ENCODE measurements around the gene AIFM1.

Gene AIFM1

DNA sequence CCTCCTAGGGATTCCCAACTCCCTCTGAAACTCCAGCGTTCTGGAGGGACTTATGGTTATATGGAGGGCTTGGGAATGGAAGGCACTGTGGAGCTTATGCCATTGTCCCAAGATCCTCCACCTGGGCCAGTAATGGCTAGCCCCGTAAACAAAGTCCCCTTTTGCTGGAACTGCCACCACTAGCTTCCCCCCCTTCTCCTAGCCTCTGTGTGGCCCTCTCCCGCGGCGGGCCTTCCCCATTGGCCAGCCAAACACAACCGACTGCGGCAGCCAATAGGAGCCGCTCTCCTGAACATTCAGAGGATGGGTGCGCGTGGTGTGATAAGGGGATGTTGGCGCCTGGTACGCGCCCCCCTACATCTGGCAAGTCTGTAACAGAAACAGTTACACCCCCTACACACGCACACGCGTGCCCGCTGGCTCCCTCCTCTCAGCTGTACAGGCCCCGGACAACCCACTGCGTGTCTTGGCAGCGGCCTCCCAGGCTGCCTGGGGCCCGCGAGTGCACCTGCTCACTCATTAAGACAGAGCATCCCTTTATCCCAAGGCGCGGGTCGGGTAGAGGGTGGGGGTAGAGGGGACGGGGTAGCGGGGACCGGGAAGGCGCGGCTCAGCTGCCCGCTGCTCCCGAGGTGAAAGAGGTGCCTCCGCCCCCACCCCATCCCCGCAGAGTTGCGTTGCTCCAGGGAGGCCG is 5.3 kb upstream of the AIFM1 start:
- peak; percentile 92 for DNase-seq (ENCODE audit: low spot score)

DNA sequence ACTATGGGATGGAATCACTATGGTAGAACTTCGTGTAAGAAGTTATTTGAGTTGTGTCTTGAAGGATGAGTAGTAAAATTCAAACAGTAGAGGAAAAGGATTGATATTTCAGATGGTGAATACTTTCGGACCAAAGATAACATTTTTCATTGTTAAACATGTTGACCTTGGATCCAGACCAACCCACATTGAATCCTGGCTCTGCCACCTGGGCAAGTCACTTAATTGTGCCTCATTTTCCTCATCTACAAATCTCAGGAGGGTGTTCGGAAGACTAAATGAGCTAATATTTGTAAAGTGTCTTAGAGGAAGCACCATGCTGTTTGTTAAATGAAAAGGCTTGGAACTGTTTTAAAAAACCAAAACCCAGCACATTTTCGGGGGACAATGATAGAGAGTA is 1.4 kb upstream of the AIFM1 start:
- no peak for DNase-seq (ENCODE audit: low spot score)

DNA sequence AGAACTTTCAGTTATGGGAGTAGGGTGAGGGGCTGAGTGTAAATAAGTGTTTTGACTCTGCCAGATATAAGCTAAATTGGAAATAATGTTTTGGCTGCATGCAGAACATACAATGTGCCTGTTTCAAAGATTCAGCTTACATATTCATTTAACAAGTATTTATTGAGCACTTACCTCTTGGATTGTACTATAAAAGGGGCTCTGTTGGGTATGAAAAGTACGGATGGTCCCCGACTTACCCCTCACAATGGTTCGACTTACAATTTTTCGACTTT is 799 bp upstream of the AIFM1 start:
- peak; percentile 20 for DNase-seq (ENCODE audit: low spot score)

DNA sequence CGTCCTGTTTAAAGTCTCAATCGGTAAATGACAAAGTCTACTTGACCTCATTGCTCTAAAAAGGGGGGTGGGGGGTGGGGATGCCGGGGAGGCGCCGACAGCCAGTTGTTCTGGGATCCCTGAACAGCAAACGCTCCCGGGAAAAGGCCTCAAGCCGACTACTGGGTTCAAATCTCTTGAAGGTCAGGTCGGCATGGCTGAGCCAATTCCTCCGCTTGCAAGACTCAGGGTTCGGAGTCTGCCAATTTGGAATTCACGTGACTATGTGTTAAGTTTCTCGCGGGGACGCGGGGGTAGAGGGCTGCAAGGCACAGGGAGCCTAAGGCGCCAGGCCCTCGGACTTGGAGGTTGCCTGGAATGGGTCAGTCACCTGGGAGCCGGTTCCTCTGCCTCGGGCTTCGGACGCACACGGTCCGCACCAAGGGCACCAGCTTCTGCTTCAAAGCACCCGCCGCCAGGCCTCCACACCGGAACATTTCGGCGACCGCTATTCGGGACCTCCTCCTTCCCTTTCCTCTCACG is 399 bp downstream of the AIFM1 start:
- peak; percentile 43 for DNase-seq (ENCODE audit: low spot score)

DNA sequence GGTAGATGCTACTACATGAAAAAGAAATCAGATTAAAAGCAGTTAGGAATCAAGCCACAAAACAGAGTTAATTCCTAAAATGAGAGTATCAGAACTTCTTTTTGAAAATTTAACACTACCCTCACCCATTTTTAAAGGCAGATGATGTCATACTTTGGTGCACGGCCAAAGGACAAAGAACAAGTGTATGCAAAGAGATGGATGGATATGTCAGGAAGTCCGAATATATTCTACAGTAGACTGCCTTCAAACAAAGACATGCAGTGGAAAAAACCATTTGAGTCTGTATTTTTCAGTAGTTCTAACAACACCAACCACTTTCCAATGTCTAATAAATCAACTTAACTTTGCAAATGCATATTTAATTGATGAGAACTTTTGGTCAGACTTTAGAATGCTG is 2.2 kb downstream of the AIFM1 start:
- DNase-seq (ENCODE audit: low spot score), result no peak

DNA sequence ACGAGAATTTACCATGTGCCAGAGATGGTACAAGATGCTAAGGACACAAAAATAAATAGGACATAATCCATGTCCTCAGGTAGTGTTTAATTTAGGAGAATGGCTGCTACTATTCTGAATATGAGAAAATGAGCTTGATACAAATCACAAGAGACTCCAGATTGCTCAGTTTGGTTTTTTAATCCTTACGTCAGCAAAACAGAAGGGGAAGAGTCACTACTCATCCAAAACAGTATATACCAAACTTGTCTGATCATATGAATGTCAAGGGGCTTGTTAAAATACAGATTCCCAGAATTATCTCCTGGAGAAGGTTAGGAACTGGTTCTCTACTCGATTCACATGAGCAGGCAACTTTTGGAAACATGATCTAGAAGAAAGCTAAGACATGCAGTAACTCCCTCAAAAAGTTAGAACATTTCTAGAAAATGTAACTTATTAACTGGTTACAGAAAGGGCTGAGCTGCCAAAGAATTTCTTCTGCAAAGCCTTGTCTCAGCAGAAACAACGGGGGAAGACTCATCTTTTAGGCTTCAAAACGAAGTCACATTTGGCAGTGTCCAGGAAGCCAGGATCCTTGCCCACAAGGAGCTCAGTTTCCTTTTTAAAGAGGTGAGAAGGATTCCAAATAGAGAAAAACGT is 3.4 kb downstream of the AIFM1 start:
- DNase-seq (ENCODE audit: low spot score), result no peak

DNA sequence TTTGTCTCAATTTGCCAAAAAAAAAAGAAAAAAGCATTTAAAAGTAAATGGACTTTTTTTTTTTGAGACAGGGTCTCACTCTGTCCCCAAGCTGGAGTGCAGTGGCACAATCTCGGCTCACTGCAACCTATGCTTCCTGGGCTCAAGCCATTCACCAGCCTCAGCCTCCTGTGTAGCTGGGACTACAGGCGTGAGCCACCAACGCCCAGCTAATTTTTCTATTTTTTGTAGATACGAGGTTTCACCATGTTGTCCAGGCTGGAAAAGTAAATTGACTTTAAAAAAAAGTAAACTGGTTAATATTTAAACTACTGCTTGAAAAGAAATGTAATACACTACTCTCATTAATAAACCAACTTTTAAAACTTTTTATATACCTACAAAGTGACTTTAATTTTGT is 5.9 kb downstream of the AIFM1 start:
- DNase-seq (ENCODE audit: low spot score), result no peak

DNA sequence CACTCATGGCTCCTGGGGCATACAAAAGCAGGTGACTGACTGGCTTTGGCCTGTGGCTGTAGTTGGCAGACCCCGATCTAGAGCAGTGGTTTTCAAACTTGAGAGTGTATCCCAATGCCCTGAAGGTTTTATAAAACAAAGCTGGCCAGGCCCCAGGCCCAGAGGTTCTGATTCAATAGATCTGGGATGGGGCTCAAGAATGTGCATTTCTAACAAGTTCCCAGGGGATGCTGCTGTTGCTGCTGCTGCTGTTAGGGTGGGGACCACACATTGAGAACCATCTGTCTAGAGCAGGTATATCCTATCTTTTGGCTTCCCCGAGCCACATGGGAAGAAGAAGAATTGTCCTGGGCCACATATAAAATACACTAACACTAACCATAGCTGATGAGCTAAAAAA is 7.3 kb downstream of the AIFM1 start:
- no peak for DNase-seq (ENCODE audit: low spot score)

DNA sequence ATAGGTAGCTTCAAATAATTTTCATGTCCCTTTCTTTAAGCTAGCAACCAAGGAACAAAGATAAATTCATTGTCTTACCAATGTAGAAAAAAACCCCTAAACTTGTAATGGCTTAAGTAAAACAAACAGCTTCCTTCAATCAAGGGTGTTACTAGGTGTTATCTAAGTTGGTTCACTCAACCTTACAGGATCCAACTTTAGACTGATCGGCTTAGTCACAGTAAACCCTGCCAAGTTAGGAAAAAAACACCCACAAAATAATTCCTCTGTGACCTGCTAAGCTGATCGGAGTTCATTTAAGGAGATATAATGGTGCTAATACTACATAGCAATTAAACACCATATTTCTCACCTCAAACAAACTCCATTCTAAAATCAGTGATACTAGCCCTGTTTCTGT is 10.1 kb downstream of the AIFM1 start:
- no peak for DNase-seq (ENCODE audit: low spot score)

DNA sequence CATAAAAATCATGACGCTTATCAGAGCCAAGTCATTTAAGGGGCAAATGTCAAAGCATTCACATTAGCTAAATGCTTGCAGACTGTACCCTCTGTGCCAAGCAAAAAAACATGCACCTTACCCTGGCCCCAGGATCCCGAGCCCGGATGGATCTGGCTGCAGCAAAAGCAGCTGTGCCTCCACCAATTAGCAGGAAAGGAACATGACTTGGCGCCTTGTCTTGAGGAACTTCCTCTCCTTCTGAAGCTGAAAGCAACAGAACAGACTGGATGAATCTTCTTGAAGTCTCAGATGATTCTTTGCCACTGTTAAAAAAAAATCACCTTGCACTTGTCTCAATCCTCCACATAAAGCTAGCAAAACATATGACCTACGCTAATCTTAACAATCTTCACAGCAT is 18.0 kb downstream of the AIFM1 start:
- DNase-seq (ENCODE audit: low spot score), result no peak

DNA sequence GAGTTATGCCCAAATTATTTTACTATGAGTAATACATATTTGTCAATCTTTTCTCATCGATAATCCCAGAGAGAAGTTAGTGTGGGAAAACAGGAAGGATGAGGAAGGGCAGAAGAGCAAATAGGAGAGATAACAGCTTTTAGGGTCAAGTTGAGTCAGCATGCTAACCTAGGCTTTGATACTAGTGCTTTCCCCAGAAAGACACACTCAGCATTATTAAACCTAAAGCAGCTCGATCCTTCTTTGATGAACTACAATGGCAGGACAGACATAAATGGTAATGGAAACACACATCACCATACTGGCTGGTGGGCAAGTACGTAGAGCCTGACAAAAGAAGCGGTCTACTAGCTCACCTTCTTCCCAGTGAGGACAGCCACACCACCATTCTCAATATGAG is 20.5 kb downstream of the AIFM1 start:
- DNase-seq (ENCODE audit: low spot score), result no peak

DNA sequence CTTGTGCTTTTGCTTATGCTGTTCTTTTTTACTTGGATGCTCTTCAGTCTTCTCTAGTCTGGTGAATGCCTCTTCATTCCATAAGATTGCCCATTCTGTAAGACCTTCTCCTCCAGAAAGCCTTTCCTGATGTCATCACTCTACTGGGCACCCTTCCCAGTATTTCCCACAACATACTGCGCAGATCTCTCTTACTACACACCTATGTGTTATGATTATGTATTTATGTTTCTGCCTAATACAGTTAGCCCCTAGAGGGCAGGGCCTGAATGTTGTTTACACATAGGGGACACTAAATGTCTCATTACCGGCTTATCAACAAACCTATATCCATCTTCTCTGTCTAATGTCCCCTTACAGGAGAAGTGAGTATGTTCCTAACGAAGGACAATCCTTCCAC is 21.1 kb downstream of the AIFM1 start:
- no peak for DNase-seq (ENCODE audit: low spot score)

DNA sequence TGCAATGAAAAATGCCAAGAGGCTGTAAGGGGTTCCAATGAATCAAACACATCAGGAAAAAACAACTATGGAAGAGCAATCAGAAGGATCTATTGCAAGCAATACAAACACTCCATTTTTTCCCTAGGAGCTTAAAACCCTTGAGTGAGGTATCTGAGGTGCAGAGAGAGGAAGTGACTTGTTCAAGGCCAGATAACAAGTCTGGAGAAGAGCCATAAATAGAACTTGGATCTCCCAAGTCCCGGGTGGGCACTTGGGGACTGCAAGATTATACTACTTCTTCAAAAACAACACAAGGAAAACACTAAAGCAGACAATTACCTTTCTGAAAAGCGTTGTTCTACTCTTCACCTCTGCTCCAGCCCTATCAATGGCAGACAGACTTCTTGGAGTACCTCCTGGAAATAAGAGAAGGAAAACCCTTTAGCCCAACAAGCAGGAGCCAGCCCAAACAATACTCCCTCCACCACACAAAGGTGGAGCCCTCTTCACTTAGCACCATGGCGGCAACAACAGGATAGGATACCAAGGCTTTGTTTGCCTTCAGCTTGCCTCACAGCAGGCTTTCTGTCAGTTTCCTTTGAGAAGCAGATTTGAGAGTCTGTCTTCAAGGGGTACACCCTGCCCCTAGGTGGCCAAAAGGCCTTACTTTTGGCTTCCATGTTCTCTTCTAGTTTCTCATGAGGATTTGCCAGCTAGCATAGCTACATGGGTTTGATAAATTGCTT is 26.0 kb downstream of the AIFM1 start:
- no peak for DNase-seq (ENCODE audit: low spot score)

DNA sequence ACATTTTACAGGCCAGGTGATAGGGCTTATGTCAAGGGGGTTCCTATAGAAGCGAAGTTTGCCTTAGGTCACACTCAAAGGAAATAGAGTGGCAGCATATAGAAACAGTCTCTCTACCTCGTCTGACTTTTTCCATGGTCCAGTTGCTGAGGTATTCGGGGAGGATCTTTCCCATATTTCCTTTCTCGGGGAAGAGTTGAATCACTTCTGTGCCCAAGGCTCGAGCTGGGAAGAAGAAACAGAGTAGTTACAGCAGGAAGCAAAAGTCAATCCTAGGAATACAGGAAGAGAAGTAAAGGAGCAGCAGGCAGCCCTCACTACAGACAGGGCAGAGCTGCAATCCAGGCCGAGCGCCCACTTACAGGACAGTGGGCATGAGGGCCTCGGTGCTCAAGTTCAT is 28.7 kb downstream of the AIFM1 start:
- DNase-seq (ENCODE audit: low spot score), result no peak

DNA sequence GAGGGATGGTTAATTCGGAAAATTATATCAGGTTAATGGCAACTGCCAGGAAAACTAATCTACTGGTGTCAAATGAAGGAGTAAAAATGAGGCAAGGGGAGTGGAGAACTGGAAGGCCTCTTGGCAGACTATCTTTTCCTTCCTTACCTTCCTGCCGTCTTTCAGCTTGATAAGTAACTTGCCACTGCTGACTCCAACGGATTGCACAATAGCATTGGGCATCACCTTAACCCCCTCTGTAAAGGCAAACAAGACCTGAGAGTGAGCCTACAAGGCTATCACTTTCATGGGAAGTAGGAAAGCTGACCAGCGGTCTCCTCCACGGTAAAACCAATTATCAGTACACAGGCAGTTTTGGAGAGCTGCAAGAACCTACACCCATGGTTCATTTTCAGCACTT is 29.1 kb downstream of the AIFM1 start:
- no peak for DNase-seq (ENCODE audit: low spot score)

DNA sequence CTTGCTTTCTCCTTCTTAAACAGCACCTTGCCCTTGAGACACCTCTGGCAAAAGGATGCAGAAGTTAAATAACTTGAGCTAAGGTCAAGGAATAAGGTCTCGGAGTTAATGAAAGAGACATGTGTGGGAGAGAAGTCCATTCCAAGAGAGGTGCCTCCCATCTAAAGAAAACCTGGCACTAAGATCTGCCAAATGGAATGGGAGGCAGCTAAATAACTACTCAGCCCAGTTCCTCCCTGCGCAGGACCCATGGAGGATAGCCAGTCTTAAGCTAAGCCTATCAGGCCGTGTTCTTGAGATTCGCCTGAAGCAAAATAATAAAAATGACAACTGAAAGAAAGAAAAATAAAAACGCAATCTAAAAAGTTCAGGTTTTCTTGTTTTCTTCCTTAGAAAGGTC is 34.7 kb downstream of the AIFM1 start:
- no peak for DNase-seq (ENCODE audit: low spot score)

DNA sequence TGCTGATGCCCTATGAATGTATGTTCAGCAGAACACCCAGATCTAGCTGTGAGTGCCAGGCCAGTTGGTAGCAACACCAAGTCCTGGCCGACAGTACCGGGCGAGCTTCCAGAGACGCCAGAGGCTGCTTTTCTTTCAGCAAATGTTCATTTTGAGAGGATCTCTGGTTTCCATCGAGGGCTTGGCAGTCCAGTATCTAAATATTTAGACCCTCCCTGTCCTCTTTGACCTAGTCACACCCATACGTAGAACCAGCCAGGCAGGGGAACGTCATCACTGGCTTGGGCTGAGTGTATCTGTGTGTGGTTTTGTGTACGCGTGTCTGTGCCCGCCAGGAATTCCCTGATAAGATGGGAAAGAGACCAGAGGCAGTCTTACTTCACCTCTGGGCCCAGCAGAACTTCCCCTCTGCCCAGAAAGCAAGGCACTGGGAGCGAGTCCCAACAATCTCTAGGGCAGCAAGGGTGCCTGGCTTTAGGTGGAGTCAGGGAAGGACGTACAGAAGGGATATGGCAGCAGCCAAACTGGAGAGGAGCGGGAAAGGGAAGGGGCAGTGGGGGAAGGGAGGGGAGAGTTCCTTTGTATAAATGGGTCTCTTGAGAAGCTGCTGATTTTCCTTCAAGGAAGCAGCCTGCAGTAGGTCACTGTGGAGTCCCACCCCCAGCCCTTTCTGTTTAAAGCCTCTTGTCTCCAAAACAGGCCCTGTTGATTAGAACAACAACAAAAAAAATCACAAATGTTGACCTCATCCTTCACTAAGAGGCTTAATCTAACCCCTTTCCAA is 40.4 kb downstream of the AIFM1 start:
- DNase-seq (ENCODE audit: low spot score), result peak; percentile 23

DNA sequence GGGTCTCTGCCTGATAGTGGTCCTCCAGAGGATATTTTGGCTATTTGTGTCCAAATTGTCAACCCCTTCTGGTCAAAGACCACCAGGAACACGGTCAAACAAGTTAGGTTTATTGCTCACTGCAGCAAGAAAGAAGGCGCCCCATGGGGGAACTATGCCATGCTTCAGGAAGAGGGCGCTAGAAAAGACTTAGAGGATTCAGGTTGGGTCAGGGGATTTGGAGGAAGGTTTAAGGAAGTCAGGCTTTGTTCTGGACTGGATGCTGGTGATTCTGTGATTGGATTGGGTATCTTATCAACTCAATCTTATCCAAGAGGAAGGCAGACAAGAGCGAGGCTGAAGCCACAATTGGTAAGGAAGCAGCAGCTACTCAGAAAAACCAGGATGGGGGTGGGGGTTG is 41.1 kb downstream of the AIFM1 start:
- no peak for DNase-seq (ENCODE audit: low spot score)

DNA sequence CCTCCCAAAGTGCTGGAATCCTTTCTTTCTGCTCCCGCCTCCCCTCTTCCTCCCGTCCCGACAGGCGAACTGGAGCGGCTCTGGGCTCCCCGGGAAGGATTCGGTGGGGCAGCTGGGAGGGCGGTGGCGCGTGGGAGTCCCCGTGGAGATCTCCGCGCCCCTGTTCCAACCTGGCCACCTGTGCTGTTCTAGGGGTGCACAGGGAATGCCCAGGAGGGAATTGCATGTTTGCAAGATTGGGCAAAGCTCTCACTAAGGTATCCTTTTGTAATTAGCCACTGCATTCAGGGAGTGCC is 44.2 kb downstream of the AIFM1 start:
- DNase-seq (ENCODE audit: low spot score), result no peak

DNA sequence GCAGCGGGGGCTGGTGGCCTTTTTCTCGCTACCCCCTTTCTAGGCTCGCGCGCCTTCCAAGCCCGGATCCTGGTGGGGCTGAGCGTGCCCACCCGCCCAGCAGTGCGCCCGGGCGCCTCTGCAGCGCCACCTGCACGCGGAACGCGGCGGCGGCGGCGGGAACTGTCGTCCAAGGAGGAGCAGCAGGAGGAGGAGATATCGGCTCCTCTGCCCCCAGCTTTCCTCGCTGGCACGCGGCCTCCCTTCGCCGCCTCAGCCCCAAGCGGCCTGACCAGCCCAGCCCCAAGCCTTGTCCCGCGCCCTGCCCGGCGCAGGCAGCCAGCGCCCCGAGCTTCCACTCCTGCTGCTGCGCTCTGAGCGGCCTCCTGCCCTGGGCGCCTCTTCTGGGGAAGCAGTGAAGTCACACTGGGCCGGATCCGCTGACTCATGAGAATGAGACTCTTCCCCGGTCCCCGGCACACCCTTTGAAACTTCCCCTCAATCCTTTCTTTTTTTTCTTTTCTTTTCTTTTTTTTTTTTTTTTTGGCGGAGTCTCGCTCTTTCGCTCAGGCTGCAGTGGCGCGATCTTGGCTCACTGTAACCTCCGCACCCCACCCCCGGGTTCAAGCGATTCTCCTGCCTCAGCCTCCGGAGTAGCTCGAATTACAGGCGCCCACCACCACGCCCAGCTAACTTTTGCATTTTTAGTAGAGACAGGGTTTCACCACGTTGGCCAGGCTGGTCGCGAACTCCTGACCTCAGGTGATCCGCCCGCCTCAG is 44.7 kb downstream of the AIFM1 start:
- peak; percentile 23 for DNase-seq (ENCODE audit: low spot score)

DNA sequence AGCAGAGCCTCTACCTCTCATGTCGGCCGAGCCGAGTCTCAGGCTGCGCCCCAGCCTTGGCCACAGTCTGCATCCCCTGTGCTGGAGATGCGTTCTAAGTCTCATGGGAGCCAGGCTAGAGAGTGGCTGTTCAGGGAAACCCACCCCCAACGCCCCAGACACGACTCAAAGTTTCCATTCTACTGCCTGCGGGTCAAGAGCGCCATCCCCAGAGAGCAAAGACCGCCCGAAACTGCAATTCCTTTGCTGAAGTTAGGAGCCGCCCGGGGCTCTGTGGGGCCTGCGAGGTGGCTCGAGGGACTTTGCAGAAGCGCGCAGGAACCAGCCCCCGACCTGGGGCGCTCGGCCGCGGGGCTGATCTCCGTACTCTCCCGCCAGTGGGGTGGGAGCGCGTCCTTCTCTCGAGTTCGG is 45.3 kb downstream of the AIFM1 start:
- no peak for DNase-seq (ENCODE audit: low spot score)

DNA sequence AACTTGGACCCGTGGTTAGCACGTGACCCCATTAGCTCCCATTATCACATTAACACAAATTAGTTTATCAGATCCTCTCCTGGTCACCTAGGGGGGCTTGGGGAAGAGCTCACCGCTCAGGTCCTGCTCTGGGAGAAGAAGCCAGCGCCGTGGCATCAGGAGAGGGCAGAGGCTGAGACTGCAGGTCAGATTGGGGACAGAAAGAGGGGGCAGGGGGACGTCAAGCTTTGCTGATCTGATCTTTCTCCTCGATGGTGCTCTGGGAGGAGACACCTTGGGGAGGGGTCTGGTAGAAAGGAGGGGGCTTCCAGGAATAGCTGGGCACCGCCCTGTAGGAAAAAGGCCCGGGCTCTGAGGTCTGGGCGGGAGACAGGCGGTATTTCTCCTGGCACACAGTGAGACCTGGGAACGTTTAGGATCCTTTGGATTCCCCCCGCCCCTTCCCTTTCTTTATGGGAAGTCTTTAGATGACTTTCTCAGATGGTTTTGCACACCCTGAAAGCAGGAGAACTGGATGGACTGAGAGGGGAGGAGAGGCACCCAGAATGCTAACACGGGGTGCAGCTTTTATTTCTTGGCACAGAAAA is 46.2 kb downstream of the AIFM1 start:
- DNase-seq (ENCODE audit: low spot score), result no peak

Measured in pons (tissue), 1 donor.